ENCODE data around the gene NELFB. TPM values are rescaled to one million over a fixed set of nuclear protein-coding genes. Genes with fewer than 3 reads are reported as not detected.

The NELFB gene
- total and polyA plus RNA-seq, 2 of the 4 experiments (the other 2 are of a cell fraction) = 36.9 to 66.0 TPM

- intact Hi-C loops (cut with micrococcal nuclease) (no loop called here), dilution Hi-C loops (cut with HindIII; ENCODE audit: low sequenced_read_pairs, unreplicated experiment) (no loop called here), in situ Hi-C loops (cut with MboI; ENCODE audit: low sequenced_read_pairs) (no loop called here)
- TF ChIP-seq USF2 (IDR thresholded peaks at IDR 0.05; ENCODE audit: low read depth, low read length) = no peak
- TF ChIP-seq CTCF (conservative IDR thresholded peaks at IDR 0.05; ENCODE audit: low read depth, low read length) = no peak
- no peak for TF ChIP-seq RCOR1 (IDR thresholded peaks at IDR 0.05; ENCODE audit: insufficient replicate concordance, low read length)
- no peak for TF ChIP-seq CHD1 (IDR thresholded peaks at IDR 0.05; ENCODE audit: low read depth, low read length)
- no peak for TF ChIP-seq MAZ (IDR thresholded peaks at IDR 0.05; ENCODE audit: borderline replicate concordance, low read depth, low read length)
- no peak for TF ChIP-seq RAD21 (IDR thresholded peaks at IDR 0.05; ENCODE audit: low read length)
- no peak for TF ChIP-seq SMC3 (IDR thresholded peaks at IDR 0.05; ENCODE audit: low read depth, low read length)
- TF ChIP-seq CEBPB (IDR thresholded peaks at IDR 0.05; ENCODE audit: low read depth, low read length) = no peak
- no peak for TF ChIP-seq RFX5 (IDR thresholded peaks at IDR 0.05; ENCODE audit: low read depth, low read length)
- TF ChIP-seq FOS (IDR thresholded peaks at IDR 0.05; ENCODE audit: low read depth, low read length) = no peak
- no peak for TF ChIP-seq ELK1 (IDR thresholded peaks at IDR 0.05; ENCODE audit: borderline replicate concordance, low read depth, low read length)
- no peak for TF ChIP-seq MXI1 (IDR thresholded peaks at IDR 0.05; ENCODE audit: borderline replicate concordance, low read depth, low read length)
- TF ChIP-seq NFE2L2 (IDR thresholded peaks at IDR 0.05; ENCODE audit: low read depth, low read length) = no peak
- TF ChIP-seq POLR2A (IDR thresholded peaks at IDR 0.05; ENCODE audit: low read depth, low read length) = no peak
- Histone ChIP-seq H3K4me1 (ENCODE audit: control insufficient read depth, insufficient read depth, low read length) (no peaks in the 10 kb centered on the region; the same call in 1 of the 2 replicates), H4K5ac (ENCODE audit: low read depth, low read length) (no peak overlapping the region), H3K4ac (ENCODE audit: low read depth, low read length) (no peak overlapping the region), H4K20me1 (ENCODE audit: insufficient read depth, low read length) (no peaks in the 10 kb centered on the region), H2BK15ac (ENCODE audit: low read depth, low read length) (no peak overlapping the region), H3K79me1 (ENCODE audit: low read depth in 1 of 2, low read length in 2 of 2) (no peaks in the 10 kb centered on the region), H3K56ac (ENCODE audit: extremely low read depth, insufficient read depth, low read length) (no peak overlapping the region), H3K14ac (replicated peaks; ENCODE audit: low read depth, low read length) (no peak overlapping the region), H3K9ac (ENCODE audit: low read depth, low read length) (no peak overlapping the region), H2BK120ac (ENCODE audit: low read depth, low read length) (no peak overlapping the region), H2AK9ac (replicated peaks; ENCODE audit: low read depth, low read length, poor library complexity) (no peak overlapping the region), H3K4me2 (ENCODE audit: low read depth, low read length) (no peak overlapping the region), H4K91ac (ENCODE audit: insufficient read depth, low read depth, low read length) (no peak overlapping the region), H2BK20ac (ENCODE audit: low read depth, low read length) (no peak overlapping the region), H2AFZ (replicated peaks; ENCODE audit: low read length, poor library complexity) (no peak overlapping the region), H2BK5ac (ENCODE audit: low read depth, low read length, poor library complexity, severe bottlenecking) (no peak overlapping the region), H3K9me3 (ENCODE audit: control insufficient read depth, insufficient read depth, low read length) (no peaks in the 10 kb centered on the region), H3K9me1 (ENCODE audit: insufficient read depth, low read length) (no peaks in the 10 kb centered on the region), H3K18ac (ENCODE audit: low read depth, low read length) (no peak overlapping the region), H3K23ac (ENCODE audit: low read depth, low read length) (no peak overlapping the region), H2AK5ac (ENCODE audit: low read depth, low read length) (no peak overlapping the region), H3K27me3 (ENCODE audit: control insufficient read depth, insufficient read depth, low read length) (peaks cover 6% of the 10 kb centered on the region; the same call in 1 of the 2 replicates), H3K36me3 (ENCODE audit: control insufficient read depth, insufficient read depth, low read length) (no peaks in the 10 kb centered on the region), H3K4me3 (ENCODE audit: insufficient read depth, low read depth, low read length) (no peak overlapping the region), H3K27ac (ENCODE audit: insufficient read depth, low read length) (no peak overlapping the region), H4K8ac (ENCODE audit: low read depth in 2 of 2, low read length in 2 of 2) (no peak overlapping the region)
- no peak for DNase-seq
- ATAC-seq (ENCODE audit: low read depth) = no peak
- ChIA-PET POLR2A (ENCODE audit: unreplicated experiment) (no interaction called here), CTCF (no interaction called here)
- no TSS peak for BruUV-seq (replicated peaks)
- 62% methylated on average over 7 of the region's 20 CpGs; no CpG with 5 or more reads in 1 of the 2 experiments for WGBS, 2 experiments (ENCODE audit: extremely low coverage in 2 of 2, insufficient read length in 1 of 2)
Measured at GRCh38 chr9:137308057-137308619, 53.0 kb downstream of the NELFB start.

Data from IMR-90 (cell line).